Activated naive CD8-positive, alpha-beta T cell (primary cell): Measurements from ENCODE around the gene ARSI.

Experiments
- H3K27ac Mint-ChIP-seq: one replicate; pipeline ENCODE4 v1.8.0; 2021; ENCODE audit warnings: mixed read lengths
- H3K27me3 Mint-ChIP-seq: one replicate; pipeline ENCODE4 v1.8.0; 2021; ENCODE audit warnings: mixed read lengths
- H3K36me3 Mint-ChIP-seq: one replicate; pipeline ENCODE4 v1.8.0; 2021; ENCODE audit warnings: mixed read lengths
- H3K4me1 Mint-ChIP-seq: one replicate; pipeline ENCODE4 v1.8.0; 2021; ENCODE audit warnings: low read depth, mixed read lengths
- H3K4me3 Mint-ChIP-seq: one replicate; pipeline ENCODE4 v1.8.0; 2021; ENCODE audit warnings: mild to moderate bottlenecking, mixed read lengths
- H3K9me3 Mint-ChIP-seq: one replicate; pipeline ENCODE4 v1.8.0; 2021; ENCODE audit warnings: low read depth, mixed read lengths

Gene ARSI

GRCh38 chr5:150302301-150303069 lies at the start of gene ARSI:
TSS of gene ARSI (minus strand) at chr5:150302905. CDS start at chr5:150302373, 532 bp downstream.
- H3K4me1 Mint-ChIP-seq, result peaks cover 4% of the 10 kb centered on the region
- peaks cover 14% of the 10 kb centered on the region for H3K27me3 Mint-ChIP-seq
- H3K9me3 Mint-ChIP-seq, result no peaks in the 10 kb centered on the region
- no peak within 1 kb of the TSS for H3K4me3 Mint-ChIP-seq
- no peak within 1 kb of the TSS for H3K27ac Mint-ChIP-seq
- no peaks in the 10 kb centered on the region for H3K36me3 Mint-ChIP-seq

GRCh38 chr5:150350524-150351344 lies 48.0 kb upstream of the ARSI start:
- no peak overlapping the region for H3K4me3 Mint-ChIP-seq
- H3K4me1 Mint-ChIP-seq, result peaks cover 14% of the 10 kb centered on the region
- peak overlapping the region; percentile 86 for H3K27ac Mint-ChIP-seq
- no peaks in the 10 kb centered on the region for H3K36me3 Mint-ChIP-seq
- H3K9me3 Mint-ChIP-seq, result no peaks in the 10 kb centered on the region
- H3K27me3 Mint-ChIP-seq, result no peaks in the 10 kb centered on the region

- no peak overlapping the region for H3K27ac Mint-ChIP-seq
- no peak overlapping the region for H3K4me3 Mint-ChIP-seq
- H3K4me1 Mint-ChIP-seq, result peaks cover 14% of the 10 kb centered on the region
- no peaks in the 10 kb centered on the region for H3K9me3 Mint-ChIP-seq
- H3K36me3 Mint-ChIP-seq, result no peaks in the 10 kb centered on the region
- no peaks in the 10 kb centered on the region for H3K27me3 Mint-ChIP-seq
Observed at GRCh38 chr5:150349681-150350275, 47.1 kb upstream of the ARSI start.

- Mint-ChIP-seq H3K4me3 (no peak overlapping the region), H3K4me1 (peaks cover 14% of the 10 kb centered on the region), H3K27me3 (no peaks in the 10 kb centered on the region), H3K9me3 (no peaks in the 10 kb centered on the region), H3K27ac (no peak overlapping the region), H3K36me3 (no peaks in the 10 kb centered on the region)
Observed at GRCh38 chr5:150347451-150347850, 44.7 kb upstream of the ARSI start.

- peaks cover 14% of the 10 kb centered on the region for H3K4me1 Mint-ChIP-seq
- H3K36me3 Mint-ChIP-seq, result no peaks in the 10 kb centered on the region
- H3K27ac Mint-ChIP-seq, result no peak overlapping the region
- no peaks in the 10 kb centered on the region for H3K27me3 Mint-ChIP-seq
- no peak overlapping the region for H3K4me3 Mint-ChIP-seq
- H3K9me3 Mint-ChIP-seq, result no peaks in the 10 kb centered on the region
Observed at GRCh38 chr5:150347003-150347402, 44.3 kb upstream of the ARSI start.

- Mint-ChIP-seq H3K36me3 (no peaks in the 10 kb centered on the region), H3K9me3 (no peaks in the 10 kb centered on the region), H3K4me1 (peaks cover 13% of the 10 kb centered on the region), H3K27ac (no peak overlapping the region), H3K4me3 (no peak overlapping the region), H3K27me3 (no peaks in the 10 kb centered on the region)
Observed at GRCh38 chr5:150346592-150346991, 43.9 kb upstream of the ARSI start.

GRCh38 chr5:150345716-150346115 lies 43.0 kb upstream of the ARSI start:
- Mint-ChIP-seq H3K4me3 (no peak overlapping the region), H3K4me1 (peaks cover 6% of the 10 kb centered on the region), H3K27ac (no peak overlapping the region)

GRCh38 chr5:150343994-150344631 lies 41.4 kb upstream of the ARSI start:
- H3K27me3 Mint-ChIP-seq, result no peaks in the 10 kb centered on the region
- H3K4me3 Mint-ChIP-seq, result no peak overlapping the region
- H3K27ac Mint-ChIP-seq, result no peak overlapping the region
- H3K36me3 Mint-ChIP-seq, result no peaks in the 10 kb centered on the region
- peaks cover 2% of the 10 kb centered on the region for H3K4me1 Mint-ChIP-seq
- no peaks in the 10 kb centered on the region for H3K9me3 Mint-ChIP-seq

More at GRCh38 chr5:150345716-150346115, 43.0 kb upstream of the ARSI start:
- Mint-ChIP-seq H3K36me3 (no peaks in the 10 kb centered on the region), H3K9me3 (no peaks in the 10 kb centered on the region), H3K27me3 (no peaks in the 10 kb centered on the region)

GRCh38 chr5:150342583-150342982 lies 39.9 kb upstream of the ARSI start:
- Mint-ChIP-seq H3K4me3 (no peak overlapping the region), H3K4me1 (peaks cover 2% of the 10 kb centered on the region), H3K27ac (no peak overlapping the region), H3K27me3 (no peaks in the 10 kb centered on the region), H3K36me3 (no peaks in the 10 kb centered on the region), H3K9me3 (no peaks in the 10 kb centered on the region)

GRCh38 chr5:150341989-150342388 lies 39.3 kb upstream of the ARSI start:
- Mint-ChIP-seq H3K4me3 (no peak overlapping the region), H3K27ac (no peak overlapping the region), H3K9me3 (no peaks in the 10 kb centered on the region), H3K36me3 (no peaks in the 10 kb centered on the region), H3K27me3 (no peaks in the 10 kb centered on the region), H3K4me1 (peaks cover 2% of the 10 kb centered on the region)

GRCh38 chr5:150341331-150341730 lies 38.6 kb upstream of the ARSI start:
- Mint-ChIP-seq H3K36me3 (no peaks in the 10 kb centered on the region), H3K9me3 (no peaks in the 10 kb centered on the region), H3K4me1 (peaks cover 2% of the 10 kb centered on the region), H3K4me3 (no peak overlapping the region), H3K27me3 (no peaks in the 10 kb centered on the region), H3K27ac (no peak overlapping the region)

GRCh38 chr5:150340614-150341255 lies 38.0 kb upstream of the ARSI start:
- H3K4me3 Mint-ChIP-seq, result no peak overlapping the region
- peaks cover 2% of the 10 kb centered on the region for H3K4me1 Mint-ChIP-seq
- no peaks in the 10 kb centered on the region for H3K36me3 Mint-ChIP-seq
- H3K9me3 Mint-ChIP-seq, result no peaks in the 10 kb centered on the region
- no peaks in the 10 kb centered on the region for H3K27me3 Mint-ChIP-seq
- no peak overlapping the region for H3K27ac Mint-ChIP-seq

GRCh38 chr5:150339841-150340240 lies 37.1 kb upstream of the ARSI start:
- no peak overlapping the region for H3K4me3 Mint-ChIP-seq
- H3K27me3 Mint-ChIP-seq, result no peaks in the 10 kb centered on the region
- no peak overlapping the region for H3K27ac Mint-ChIP-seq
- no peaks in the 10 kb centered on the region for H3K9me3 Mint-ChIP-seq
- peaks cover 2% of the 10 kb centered on the region for H3K4me1 Mint-ChIP-seq
- H3K36me3 Mint-ChIP-seq, result no peaks in the 10 kb centered on the region

- Mint-ChIP-seq H3K4me3 (no peak overlapping the region), H3K27ac (no peak overlapping the region), H3K9me3 (no peaks in the 10 kb centered on the region), H3K27me3 (no peaks in the 10 kb centered on the region), H3K4me1 (peaks cover 2% of the 10 kb centered on the region), H3K36me3 (no peaks in the 10 kb centered on the region)
Observed at GRCh38 chr5:150339165-150339564, 36.5 kb upstream of the ARSI start.
